Cerebellar nuclear complex (tissue), 1 donor: ENCODE measurements around the gene SEC14L1.
"Not testable (repeated sequence)": the region's sequence is repeated elsewhere in the genome, so short reads cannot be mapped to it uniquely, and the experiment has no call there.

Experiments used
- DNase-seq, 2 experiments: peaks; one replicate each; lab custom pipeline; 2025; lab: John Stamatoyannopoulos, UW

Gene SEC14L1

GRCh38 chr17:77140878-77141767 is at the start of gene SEC14L1:
Gene SEC14L1, plus strand, starts transcription at chr17:77140969. Its CDS starts 2,628 bp downstream, at chr17:77143597.
- DNase-seq: peak in 1 of 2 experiments; percentile 47

- no peak for DNase-seq
These were observed 48.7 kb upstream of the SEC14L1 start for GRCh38 chr17:77092025-77092424.

- DNase-seq: no peak
These were observed 45.3 kb upstream of the SEC14L1 start for GRCh38 chr17:77095461-77095860.

- peak in 1 of 2 experiments; percentile 13 for DNase-seq
These were observed 44.1 kb upstream of the SEC14L1 start for GRCh38 chr17:77096570-77097214.

GRCh38 chr17:77097631-77098180 is 43.1 kb upstream of the SEC14L1 start:
- DNase-seq: no peak

GRCh38 chr17:77098884-77099545 is 41.8 kb upstream of the SEC14L1 start:
- peak in 1 of 2 experiments; percentile 65 for DNase-seq

- DNase-seq: no peak
These were observed 40.8 kb upstream of the SEC14L1 start for GRCh38 chr17:77099997-77100396.

- DNase-seq: no peak
These were observed 39.0 kb upstream of the SEC14L1 start for GRCh38 chr17:77101521-77102410.

GRCh38 chr17:77102411-77103134 is 38.2 kb upstream of the SEC14L1 start:
- not testable (repeated sequence) for DNase-seq

GRCh38 chr17:77105706-77106105 is 35.1 kb upstream of the SEC14L1 start:
- DNase-seq: no peak

- no peak for DNase-seq
These were observed 33.9 kb upstream of the SEC14L1 start for GRCh38 chr17:77106874-77107358.

- no peak for DNase-seq
These were observed 33.0 kb upstream of the SEC14L1 start for GRCh38 chr17:77107506-77108433.

GRCh38 chr17:77109159-77109759 is 31.5 kb upstream of the SEC14L1 start:
- no peak for DNase-seq

- no peak for DNase-seq
These were observed 30.9 kb upstream of the SEC14L1 start for GRCh38 chr17:77109764-77110359.

- not testable (repeated sequence) for DNase-seq
These were observed 29.4 kb upstream of the SEC14L1 start for GRCh38 chr17:77111165-77111933.

GRCh38 chr17:77111934-77112296 is 28.9 kb upstream of the SEC14L1 start:
- no peak for DNase-seq

- DNase-seq: no peak
These were observed 25.3 kb upstream of the SEC14L1 start for GRCh38 chr17:77115510-77115909.

- no peak for DNase-seq
These were observed 24.8 kb upstream of the SEC14L1 start for GRCh38 chr17:77115947-77116346.
